ENCODE measurements around the gene TXNDC5. TPM values are rescaled to one million over a fixed set of nuclear protein-coding genes. Genes with fewer than 3 reads are reported as not detected.
"Not testable (repeated sequence)": the region's sequence is repeated elsewhere in the genome, so short reads cannot be mapped to it uniquely, and the experiment has no call there.

Gene TXNDC5
- total RNA-seq, 1 experiment from 2014 or later = 128 TPM

GRCh38 chr6:7894262-7895124 lies 16.1 kb downstream of the TXNDC5 start:
- H3K4me1 ChIP-seq = no peaks in the 10 kb centered on the region
- no peak overlapping the region for H3K27ac ChIP-seq
- peaks cover 7% of the 10 kb centered on the region; the same call in 1 of the 2 replicates for H3K36me3 ChIP-seq
- DNase-seq = no peak
- no peak overlapping the region for H3K4me3 ChIP-seq
- no peaks in the 10 kb centered on the region for H3K27me3 ChIP-seq
- no peaks in the 10 kb centered on the region for H3K9me3 ChIP-seq (replicated peaks)

- H3K9me3 ChIP-seq (replicated peaks) = no peaks in the 10 kb centered on the region
- H3K27me3 ChIP-seq = no peaks in the 10 kb centered on the region
- peaks cover 7% of the 10 kb centered on the region; the same call in 1 of the 2 replicates for H3K36me3 ChIP-seq
- H3K27ac ChIP-seq = no peak overlapping the region
- DNase-seq = no peak
- H3K4me3 ChIP-seq = no peak overlapping the region
- H3K4me1 ChIP-seq = no peaks in the 10 kb centered on the region
Observed at GRCh38 chr6:7893342-7893741, 17.2 kb downstream of the TXNDC5 start.

- H3K4me3 ChIP-seq; H3K4me1 ChIP-seq; H3K9me3 ChIP-seq (replicated peaks); DNase-seq; H3K27ac ChIP-seq; H3K27me3 ChIP-seq; H3K36me3 ChIP-seq: not testable (repeated sequence)
Observed at GRCh38 chr6:7892367-7892766, 18.2 kb downstream of the TXNDC5 start.

- H3K4me1 ChIP-seq = no peaks in the 10 kb centered on the region
- H3K4me3 ChIP-seq = no peak overlapping the region
- no peak overlapping the region for H3K27ac ChIP-seq
- H3K36me3 ChIP-seq = peaks cover 7% of the 10 kb centered on the region; the same call in 1 of the 2 replicates
- H3K9me3 ChIP-seq (replicated peaks) = no peaks in the 10 kb centered on the region
- H3K27me3 ChIP-seq = no peaks in the 10 kb centered on the region
- DNase-seq = no peak
Observed at GRCh38 chr6:7891078-7891872, 19.3 kb downstream of the TXNDC5 start.

GRCh38 chr6:7888587-7889357 lies 21.8 kb downstream of the TXNDC5 start:
- H3K4me3 ChIP-seq = no peak overlapping the region
- no peak overlapping the region for H3K27ac ChIP-seq
- no peaks in the 10 kb centered on the region for H3K27me3 ChIP-seq
- no peak for DNase-seq
- H3K36me3 ChIP-seq = peaks cover 3% of the 10 kb centered on the region; the same call in 1 of the 2 replicates
- H3K4me1 ChIP-seq = no peaks in the 10 kb centered on the region
- H3K9me3 ChIP-seq (replicated peaks) = no peaks in the 10 kb centered on the region

- Histone ChIP-seq H3K27me3 (no peaks in the 10 kb centered on the region), H3K27ac (no peak overlapping the region), H3K9me3 (replicated peaks) (no peaks in the 10 kb centered on the region), H3K4me3 (no peak overlapping the region), H3K4me1 (no peaks in the 10 kb centered on the region), H3K36me3 (peaks cover 3% of the 10 kb centered on the region; the same call in 1 of the 2 replicates)
- DNase-seq = no peak
Observed at GRCh38 chr6:7887278-7887991, 23.2 kb downstream of the TXNDC5 start.

GRCh38 chr6:7886132-7886531 lies 24.5 kb downstream of the TXNDC5 start:
- no peak for DNase-seq

GRCh38 chr6:7883381-7883780 lies 27.2 kb downstream of the TXNDC5 start:
- Histone ChIP-seq H3K4me1 (no peaks in the 10 kb centered on the region), H3K36me3 (peaks cover 3% of the 10 kb centered on the region; the same call in 1 of the 2 replicates), H3K4me3 (no peak overlapping the region), H3K27me3 (no peaks in the 10 kb centered on the region), H3K27ac (no peak overlapping the region), H3K9me3 (replicated peaks) (no peaks in the 10 kb centered on the region)
- DNase-seq = no peak

More at GRCh38 chr6:7886132-7886531, 24.5 kb downstream of the TXNDC5 start:
- Histone ChIP-seq H3K27me3 (no peaks in the 10 kb centered on the region), H3K4me1 (no peaks in the 10 kb centered on the region), H3K36me3 (peaks cover 3% of the 10 kb centered on the region; the same call in 1 of the 2 replicates), H3K9me3 (replicated peaks) (no peaks in the 10 kb centered on the region), H3K27ac (no peak overlapping the region), H3K4me3 (no peak overlapping the region)

- Histone ChIP-seq H3K9me3 (replicated peaks) (no peaks in the 10 kb centered on the region), H3K27me3 (no peaks in the 10 kb centered on the region)
- DNase-seq = no peak
Observed at GRCh38 chr6:7882505-7883257, 27.9 kb downstream of the TXNDC5 start.

GRCh38 chr6:7881765-7882500 lies 28.7 kb downstream of the TXNDC5 start:
- Histone ChIP-seq H3K36me3 (peaks cover 3% of the 10 kb centered on the region; the same call in 1 of the 2 replicates), H3K9me3 (replicated peaks) (no peaks in the 10 kb centered on the region), H3K4me1 (no peaks in the 10 kb centered on the region), H3K27me3 (no peaks in the 10 kb centered on the region), H3K4me3 (no peak overlapping the region), H3K27ac (no peak overlapping the region)
- no peak for DNase-seq

More at GRCh38 chr6:7882505-7883257, 27.9 kb downstream of the TXNDC5 start:
- H3K36me3 ChIP-seq = peaks cover 3% of the 10 kb centered on the region; the same call in 1 of the 2 replicates
- no peak overlapping the region for H3K4me3 ChIP-seq
- no peak overlapping the region for H3K27ac ChIP-seq
- no peaks in the 10 kb centered on the region for H3K4me1 ChIP-seq

- Histone ChIP-seq H3K27ac (no peak overlapping the region), H3K9me3 (replicated peaks) (no peaks in the 10 kb centered on the region), H3K27me3 (no peaks in the 10 kb centered on the region), H3K4me3 (no peak overlapping the region), H3K36me3 (peaks cover 3% of the 10 kb centered on the region; the same call in 1 of the 2 replicates), H3K4me1 (no peaks in the 10 kb centered on the region)
- DNase-seq = no peak
Observed at GRCh38 chr6:7880718-7881107, 29.9 kb downstream of the TXNDC5 start.

GRCh38 chr6:7879980-7880717 lies 30.4 kb downstream of the TXNDC5 start:
- peaks cover 3% of the 10 kb centered on the region; the same call in 1 of the 2 replicates for H3K36me3 ChIP-seq
- no peaks in the 10 kb centered on the region for H3K27me3 ChIP-seq
- no peak overlapping the region for H3K27ac ChIP-seq
- H3K4me1 ChIP-seq = no peaks in the 10 kb centered on the region
- no peak for DNase-seq
- no peak overlapping the region for H3K4me3 ChIP-seq
- H3K9me3 ChIP-seq (replicated peaks) = no peaks in the 10 kb centered on the region
